Type B pancreatic cell (in vitro differentiated cells): Measurements from ENCODE around the gene B3GNT4. TPM values are rescaled to one million over a fixed set of nuclear protein-coding genes. Genes with fewer than 3 reads are reported as not detected.

Source experiments
- DNase-seq: peaks from one replicate; pipeline ENCODE4 v3.0.0; 2021; ENCODE audit warnings: mixed read lengths; ENCODE audit not compliant: unreplicated experiment; ENCODE audit errors: extremely low spot score
- H3K27ac Mint-ChIP-seq: 2 replicates; pipeline ENCODE4 v1.8.0; 2021; ENCODE audit warnings: mild to moderate bottlenecking, mixed read lengths
- H3K27me3 Mint-ChIP-seq: 2 replicates; pipeline ENCODE4 v1.8.0; 2021; ENCODE audit warnings: mixed read lengths
- H3K36me3 Mint-ChIP-seq: 2 replicates; pipeline ENCODE4 v1.8.0; 2021; ENCODE audit warnings: mixed read lengths
- H3K4me1 Mint-ChIP-seq: one replicate; pipeline ENCODE4 v1.8.0; 2021; ENCODE audit warnings: mixed read lengths; ENCODE audit not compliant: unreplicated experiment
- H3K4me3 Mint-ChIP-seq: 2 replicates; pipeline ENCODE4 v1.8.0; 2021; ENCODE audit warnings: mild to moderate bottlenecking, mixed read lengths
- H3K9me3 Mint-ChIP-seq: 2 replicates; pipeline ENCODE4 v1.8.0; 2021; ENCODE audit warnings: mixed read lengths
- long read RNA-seq: library from polyadenylated mRNA; unstranded; transcript quantifications from one replicate; pipeline ENCODE4 v2.0.0, GENCODE V29; 2020
- total RNA-seq: library from RNA; stranded (reverse); gene quantifications from 2 replicates; pipeline ENCODE4 v1.2.1, GENCODE V29; 2021; ENCODE audit warnings: low replicate concordance
- TF ChIP-seq, protein P1 (sequence below): fragments of 200-600 bp; sonication (generic); conservative IDR thresholded peaks from 2 replicates; pipeline ENCODE4 v1.5.0; 2021; ENCODE audit warnings: antibody characterized with exemption, mild to moderate bottlenecking

B3GNT4 gene
- total RNA-seq = 0.53 and 0.86 TPM in 2 replicates
- long read RNA-seq, partial matches to known transcripts = 0 of 2 reads
- long read RNA-seq, other reads (novel, unspliced or antisense) = 1 of 2 reads

DNA sequence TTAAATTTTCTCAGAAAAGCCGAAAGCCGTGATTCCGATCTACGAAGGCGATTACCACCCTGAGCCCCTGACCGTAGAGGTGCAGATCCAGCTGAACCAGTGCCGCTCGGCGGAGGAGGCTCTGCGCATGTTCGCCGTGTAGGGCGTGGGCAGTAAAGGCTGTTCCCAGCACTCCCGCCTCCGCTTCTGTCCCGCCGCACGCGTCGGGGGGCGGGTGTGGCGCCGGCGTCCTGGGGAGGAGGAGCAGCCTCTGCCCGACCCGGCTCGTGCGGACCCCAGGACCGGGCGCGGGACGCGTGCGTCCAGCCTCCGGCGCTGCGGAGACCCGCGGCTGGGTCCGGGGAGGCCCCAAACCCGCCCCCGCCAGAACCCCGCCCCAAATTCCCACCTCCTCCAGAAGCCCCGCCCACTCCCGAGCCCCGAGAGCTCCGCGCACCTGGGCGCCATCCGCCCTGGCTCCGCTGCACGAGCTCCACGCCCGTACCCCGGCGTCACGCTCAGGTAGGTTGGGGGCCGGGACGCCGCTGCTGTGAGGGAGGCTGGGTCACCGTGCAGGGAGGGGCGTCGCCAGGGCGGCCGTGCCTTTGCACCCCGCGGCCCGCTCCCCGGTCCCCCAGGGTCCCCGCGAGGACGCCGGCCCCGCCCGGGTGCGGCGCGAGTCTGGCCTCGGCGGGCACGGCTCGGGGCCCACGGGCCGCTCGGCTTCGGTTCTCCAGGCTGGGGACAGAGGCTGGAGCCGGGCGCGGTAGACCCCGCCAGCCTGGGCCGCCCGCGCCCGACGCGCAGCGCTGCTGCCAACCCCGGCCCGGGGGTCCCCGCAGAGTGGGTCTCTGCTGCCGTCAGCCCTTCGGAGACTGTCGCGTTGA lies at the start of gene B3GNT4:
TSS of gene B3GNT4 (plus strand) at position 409 of the 866 bp plus-strand sequence. CDS start 910 bp downstream, outside the sequence.
- H3K27ac Mint-ChIP-seq = peak within 1 kb of the TSS; percentile 56
- peaks cover 10% of the 10 kb centered on the region for H3K36me3 Mint-ChIP-seq
- TF ChIP-seq, protein P1, sequence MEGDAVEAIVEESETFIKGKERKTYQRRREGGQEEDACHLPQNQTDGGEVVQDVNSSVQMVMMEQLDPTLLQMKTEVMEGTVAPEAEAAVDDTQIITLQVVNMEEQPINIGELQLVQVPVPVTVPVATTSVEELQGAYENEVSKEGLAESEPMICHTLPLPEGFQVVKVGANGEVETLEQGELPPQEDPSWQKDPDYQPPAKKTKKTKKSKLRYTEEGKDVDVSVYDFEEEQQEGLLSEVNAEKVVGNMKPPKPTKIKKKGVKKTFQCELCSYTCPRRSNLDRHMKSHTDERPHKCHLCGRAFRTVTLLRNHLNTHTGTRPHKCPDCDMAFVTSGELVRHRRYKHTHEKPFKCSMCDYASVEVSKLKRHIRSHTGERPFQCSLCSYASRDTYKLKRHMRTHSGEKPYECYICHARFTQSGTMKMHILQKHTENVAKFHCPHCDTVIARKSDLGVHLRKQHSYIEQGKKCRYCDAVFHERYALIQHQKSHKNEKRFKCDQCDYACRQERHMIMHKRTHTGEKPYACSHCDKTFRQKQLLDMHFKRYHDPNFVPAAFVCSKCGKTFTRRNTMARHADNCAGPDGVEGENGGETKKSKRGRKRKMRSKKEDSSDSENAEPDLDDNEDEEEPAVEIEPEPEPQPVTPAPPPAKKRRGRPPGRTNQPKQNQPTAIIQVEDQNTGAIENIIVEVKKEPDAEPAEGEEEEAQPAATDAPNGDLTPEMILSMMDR = no peak
- H3K27me3 Mint-ChIP-seq = peaks cover 45% of the 10 kb centered on the region
- H3K9me3 Mint-ChIP-seq = no peaks in the 10 kb centered on the region
- DNase-seq = no peak
- peak within 1 kb of the TSS; percentile 92 for H3K4me3 Mint-ChIP-seq
- H3K4me1 Mint-ChIP-seq = peaks cover 4% of the 10 kb centered on the region

DNA sequence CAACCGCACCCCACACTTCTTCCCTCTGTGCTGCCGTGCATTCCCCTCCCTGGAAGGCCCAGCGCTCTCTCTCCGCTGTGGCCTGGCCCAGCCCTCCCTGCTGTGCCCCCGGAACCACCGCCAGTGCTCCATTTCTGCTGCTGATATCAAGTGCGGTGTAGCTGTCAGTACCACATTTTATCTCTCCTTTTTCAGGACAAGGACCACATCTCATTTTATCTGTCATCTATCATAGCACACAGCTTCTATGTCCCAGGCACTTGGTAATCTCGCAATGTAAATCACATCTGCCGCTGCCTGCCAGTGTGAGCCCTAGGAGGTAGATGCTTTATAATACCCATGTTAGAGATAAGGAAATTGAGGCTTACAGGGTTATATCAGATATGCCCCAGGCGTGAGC lies 47.8 kb upstream of the B3GNT4 start:
- DNase-seq = no peak
- Mint-ChIP-seq H3K4me1 (no peaks in the 10 kb centered on the region), H3K27me3 (peaks cover 17% of the 10 kb centered on the region), H3K9me3 (no peaks in the 10 kb centered on the region), H3K36me3 (no peaks in the 10 kb centered on the region), H3K4me3 (no peak overlapping the region), H3K27ac (no peak overlapping the region)
- TF ChIP-seq, protein P1 = no peak

DNA sequence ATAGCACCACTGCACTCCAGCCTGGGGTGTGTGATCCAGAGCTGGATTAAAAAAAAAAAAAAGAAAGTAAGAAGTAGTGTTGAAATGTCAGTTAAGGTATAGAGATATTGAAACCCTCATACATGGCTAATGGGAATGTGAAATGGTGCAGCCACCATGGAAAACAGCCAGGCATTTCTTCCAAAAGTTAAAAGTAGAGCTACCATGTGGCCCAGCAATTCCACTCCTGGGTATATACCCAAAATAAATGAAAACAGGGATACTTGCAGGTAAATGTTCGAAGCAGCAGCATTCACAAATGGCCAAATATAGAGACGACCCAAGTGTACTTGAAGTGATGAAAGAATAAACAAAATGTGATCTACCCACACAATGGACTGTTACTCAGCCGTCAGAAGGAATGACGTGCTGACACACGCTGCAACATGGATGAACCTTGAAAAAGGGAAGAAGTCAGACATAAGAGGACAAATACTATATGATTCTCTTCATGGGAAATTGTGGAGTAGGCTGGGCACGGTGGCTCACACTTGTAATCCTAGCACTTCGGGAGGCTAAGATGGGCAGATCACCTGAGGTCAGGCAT lies 44.7 kb upstream of the B3GNT4 start:
- Mint-ChIP-seq H3K36me3 (no peaks in the 10 kb centered on the region), H3K9me3 (no peaks in the 10 kb centered on the region), H3K4me3 (no peak overlapping the region), H3K4me1 (no peaks in the 10 kb centered on the region), H3K27ac (no peak overlapping the region), H3K27me3 (peaks cover 13% of the 10 kb centered on the region)
- TF ChIP-seq, protein P1 = no peak
- no peak for DNase-seq

DNA sequence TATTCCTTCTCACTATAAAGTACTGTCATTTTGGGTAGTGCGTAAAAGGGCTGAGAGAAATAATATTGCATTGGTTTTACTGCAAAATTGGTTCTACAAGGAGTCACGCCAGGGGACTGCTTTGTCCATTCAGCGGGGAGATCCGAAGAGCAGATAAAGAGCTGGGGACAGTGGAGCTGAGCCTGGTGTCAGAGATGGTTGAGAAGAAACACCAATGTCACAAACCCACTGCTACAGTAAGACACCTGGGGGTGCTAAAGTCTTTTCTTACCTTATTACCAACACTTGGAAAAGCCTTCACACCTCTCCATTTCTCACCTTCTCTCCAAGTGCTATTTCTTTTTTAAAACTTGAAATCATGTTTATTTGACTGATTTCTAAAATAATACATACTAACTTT lies 43.6 kb upstream of the B3GNT4 start:
- TF ChIP-seq, protein P1 = no peak
- no peaks in the 10 kb centered on the region for H3K9me3 Mint-ChIP-seq
- no peak overlapping the region for H3K27ac Mint-ChIP-seq
- H3K27me3 Mint-ChIP-seq = peaks cover 9% of the 10 kb centered on the region
- H3K4me3 Mint-ChIP-seq = no peak overlapping the region
- no peaks in the 10 kb centered on the region for H3K36me3 Mint-ChIP-seq
- H3K4me1 Mint-ChIP-seq = no peaks in the 10 kb centered on the region
- no peak for DNase-seq

DNA sequence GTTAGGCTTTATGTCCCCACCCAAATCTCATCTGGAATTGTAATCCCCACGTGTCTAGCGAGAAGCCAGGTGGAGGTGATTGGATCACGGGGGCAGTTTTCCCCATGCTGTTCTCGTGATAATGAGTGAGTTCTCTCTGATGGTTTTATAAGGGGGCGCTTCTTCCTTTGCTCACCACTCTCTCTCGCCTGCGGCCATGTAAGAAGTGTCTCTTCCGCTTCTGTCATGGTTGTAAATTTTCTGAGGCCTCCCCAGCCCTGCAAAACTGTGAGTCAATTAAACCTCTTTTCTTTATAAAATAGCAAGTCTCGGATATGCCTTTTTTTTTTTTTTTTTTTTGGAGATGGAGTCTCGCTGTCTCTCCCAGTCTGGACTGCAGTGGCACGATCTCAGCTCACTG lies 42.7 kb upstream of the B3GNT4 start:
- Mint-ChIP-seq H3K4me1 (no peaks in the 10 kb centered on the region), H3K27me3 (peaks cover 5% of the 10 kb centered on the region), H3K9me3 (no peaks in the 10 kb centered on the region), H3K36me3 (no peaks in the 10 kb centered on the region), H3K27ac (no peak overlapping the region), H3K4me3 (no peak overlapping the region)
- no peak for DNase-seq
- TF ChIP-seq, protein P1 = no peak
